HCT116 (cell line): ENCODE data around the gene ANKRD26. TPM values are rescaled to one million over a fixed set of nuclear protein-coding genes. Genes with fewer than 3 reads are reported as not detected.

Source experiments
- ATAC-seq: fragments of 200-7000 bp; cut with Tn5 transposase; 2 replicates; pipeline ENCODE4 v1.9.1; 2020; ENCODE audit warnings: mild to moderate bottlenecking, moderate library complexity
- BruUV-seq: library from RNA; stranded (reverse); fragments of 400-500 nt; replicated peaks from 2 replicates; lab custom pipeline; 2021; lab: Mats Ljungman, UMichigan
- CTCF ChIA-PET: fragments of 300-600 bp; sonication (Branson Sonifier 250); formaldehyde crosslinking; loops from one replicate; lab custom pipeline; 2021; ENCODE audit warnings: antibody characterized with exemption; lab: Charles Lee
- POLR2A ChIA-PET: fragments of 300-600, 350-600 bp; sonication (Branson Sonifier 250); formaldehyde crosslinking; loops from one replicate; lab custom pipeline; 2021; ENCODE audit warnings: antibody characterized with exemption; lab: Charles Lee
- RAD21 ChIA-PET, 2 experiments: fragments of 300-600 bp; sonication (Branson Sonifier 250); formaldehyde crosslinking; loops; one replicate each; lab custom pipeline; 2023; ENCODE audit warnings: low total read pairs in 2 of 2; ENCODE audit not compliant: uncharacterized antibody in 2 of 2, unreplicated experiment in 2 of 2, low non-redundant PET in 1 of 2; lab: Charles Lee
- DNase-seq: peaks from one replicate; pipeline ENCODE4 v3.0.0-alpha.2; 2010; ENCODE audit warnings: low read depth, low spot score
- H2AFZ ChIP-seq: fragments of 200-600 bp; shearing (Covaris generic), sonication (generic); 2 replicates; pipeline ENCODE4 v1.6.1; 2017; ENCODE audit warnings: low read depth, mixed run types, mixed read lengths, antibody characterized with exemption, low read length; ENCODE audit not compliant: poor library complexity, severe bottlenecking
- H3K27ac ChIP-seq: 2 replicates; pipeline ENCODE4 v1.5.1; 2012; ENCODE audit warnings: low read depth, low read length
- H3K27me3 ChIP-seq: fragments of 200-600 bp; sonication (generic); 2 replicates; pipeline ENCODE4 v1.6.1; 2016; ENCODE audit warnings: mixed run types, low read length, mixed read lengths; ENCODE audit not compliant: insufficient read depth
- H3K36me3 ChIP-seq, 2 experiments: fragments of 200-500 bp in 1 of 2; fragments of 200-600 bp in 1 of 2; sonication (Bioruptor generic) in 1 of 2; sonication (generic) in 1 of 2; 2 replicates each; pipeline versions ENCODE4 v1.5.1 to v1.6.1; 2014 to 2016; ENCODE audit warnings: low read length in 2 of 2, inconsistent platforms in 1 of 2, mixed read lengths in 1 of 2, mixed run types in 1 of 2; ENCODE audit not compliant: insufficient read depth in 2 of 2, control insufficient read depth in 1 of 2
- H3K4me1 ChIP-seq, 2 experiments: fragments of 200-600 bp in 1 of 2; sonication (generic) in 1 of 2; 2 replicates each; pipeline versions ENCODE4 v1.5.1 to v1.6.1; 2012 to 2017; ENCODE audit warnings: low read length in 2 of 2, inconsistent platforms in 1 of 2, mild to moderate bottlenecking in 1 of 2, mixed read lengths in 1 of 2, mixed run types in 1 of 2, moderate library complexity in 1 of 2; ENCODE audit not compliant: insufficient read depth in 2 of 2, control insufficient read depth in 1 of 2
- H3K4me2 ChIP-seq: fragments of 200-600 bp; sonication (generic); 2 replicates; pipeline ENCODE4 v1.6.1; 2017; ENCODE audit warnings: mixed run types, low read length, mixed read lengths
- H3K4me3 ChIP-seq, 2 experiments: fragments of 200-600 bp in 1 of 2; sonication (generic) in 1 of 2; replicated peaks in 1 of 2; 2 replicates each; pipeline ENCODE4 v1.5.1; 2011 to 2016; ENCODE audit warnings: low read length in 2 of 2, control low read depth in 1 of 2, low read depth in 1 of 2, mild to moderate bottlenecking in 1 of 2, mixed read lengths in 1 of 2, mixed run types in 1 of 2
- H3K79me2 ChIP-seq: fragments of 200-600 bp; sonication (generic); 2 replicates; pipeline ENCODE4 v1.6.1; 2017; ENCODE audit warnings: mild to moderate bottlenecking, mixed run types, low read length, moderate library complexity, mixed read lengths; ENCODE audit not compliant: insufficient read depth
- H3K9ac ChIP-seq: fragments of 200-600 bp; sonication (generic); 2 replicates; pipeline ENCODE4 v1.6.1; 2016; ENCODE audit warnings: low read length, mixed read lengths
- H3K9me2 ChIP-seq: fragments of 200-600 bp; sonication (generic), shearing (Covaris generic); 2 replicates; pipeline ENCODE4 v1.6.1; 2017; ENCODE audit warnings: mixed run types, mild to moderate bottlenecking, moderate library complexity; ENCODE audit not compliant: insufficient read depth
- H3K9me3 ChIP-seq, 2 experiments: fragments of 200-500 bp in 1 of 2; fragments of 200-600 bp in 1 of 2; sonication (Bioruptor generic) in 1 of 2; sonication (generic) in 1 of 2; 2 replicates each; pipeline ENCODE4 v1.6.1; 2014 to 2017; ENCODE audit warnings: low read length in 2 of 2, mixed read lengths in 2 of 2, inconsistent platforms in 1 of 2, low read depth in 1 of 2, mild to moderate bottlenecking in 1 of 2, mixed run types in 1 of 2, moderate library complexity in 1 of 2; ENCODE audit not compliant: control insufficient read depth in 1 of 2, insufficient read depth in 1 of 2
- H4K20me1 ChIP-seq: fragments of 200-600 bp; sonication (generic), shearing (Covaris generic); 2 replicates; pipeline ENCODE4 v1.6.1; 2017; ENCODE audit warnings: mixed run types, mild to moderate bottlenecking, moderate library complexity; ENCODE audit not compliant: insufficient read depth
- CBX3 ChIP-seq: IDR thresholded peaks from 2 replicates; pipeline ENCODE4 v1.6.1; 2012; ENCODE audit warnings: low read depth
- CEBPB ChIP-seq: IDR thresholded peaks from 2 replicates; pipeline ENCODE4 v1.6.1; 2012; ENCODE audit warnings: low read depth
- ELF1 ChIP-seq: IDR thresholded peaks from 2 replicates; pipeline ENCODE4 v1.6.1; 2012; ENCODE audit warnings: low read depth, borderline replicate concordance
- EZH2phosphoT487 ChIP-seq: fragments of 200-600 bp; IDR thresholded peaks from 2 replicates; pipeline ENCODE4 v1.6.1; 2018; ENCODE audit warnings: antibody characterized with exemption, borderline replicate concordance
- JUND ChIP-seq: IDR thresholded peaks from 2 replicates; pipeline ENCODE4 v1.6.1; 2012
- POLR2A ChIP-seq: IDR thresholded peaks from 2 replicates; pipeline ENCODE4 v1.7.0; 2011; ENCODE audit warnings: borderline replicate concordance; ENCODE audit not compliant: insufficient read depth, insufficient read length; ENCODE audit errors: extremely low read depth
- SIN3A ChIP-seq: IDR thresholded peaks from 2 replicates; pipeline ENCODE4 v1.6.1; 2012; ENCODE audit warnings: low read depth
- SP1 ChIP-seq: IDR thresholded peaks from 2 replicates; pipeline ENCODE4 v1.6.1; 2012; ENCODE audit warnings: low read depth
- SRF ChIP-seq: IDR thresholded peaks from 2 replicates; pipeline ENCODE4 v1.6.1; 2012; ENCODE audit warnings: low read depth
- ZBTB33 ChIP-seq: IDR thresholded peaks from 2 replicates; pipeline ENCODE4 v1.6.1; 2011; ENCODE audit warnings: mild to moderate bottlenecking, low read length, moderate library complexity; ENCODE audit not compliant: insufficient replicate concordance; ENCODE audit errors: extremely low read depth
- ZFX ChIP-seq: fragments of 450-650 bp; IDR thresholded peaks from 2 replicates; pipeline ENCODE4 v1.6.1; 2017
- intact Hi-C: fragments of 100-400 bp; cut with micrococcal nuclease; formaldehyde crosslinking; loops from 2 replicates; pipeline ENCODE4 v1.10.0; 2022
- total RNA-seq: library from RNA; stranded (reverse); gene quantifications from one replicate; pipeline ENCODE4 v1.2.1, GENCODE V29; 2021; ENCODE audit not compliant: unreplicated experiment
- TF ChIP-seq, protein P1 (sequence below), 3 experiments: fragments of 200-600 bp in 1 of 3; sonication (generic) in 1 of 3; IDR thresholded peaks in 2 of 3; conservative IDR thresholded peaks in 1 of 3; 2 replicates each; pipeline ENCODE4 v1.5.1; 2012 to 2017; ENCODE audit warnings: low read depth in 2 of 3, low read length in 2 of 3, antibody characterized with exemption in 1 of 3, borderline replicate concordance in 1 of 3, control low read depth in 1 of 3, mild to moderate bottlenecking in 1 of 3, mixed read lengths in 1 of 3, mixed run types in 1 of 3, moderate library complexity in 1 of 3; ENCODE audit not compliant: insufficient read depth in 1 of 3
- TF ChIP-seq, protein P2 (sequence below): IDR thresholded peaks from 2 replicates; pipeline ENCODE4 v1.6.1; 2012; ENCODE audit warnings: low read depth

The ANKRD26 gene
- total RNA-seq, 1 experiment from 2014 or later = 5.5 TPM

- no peak for TF ChIP-seq ZFX
- TF ChIP-seq SP1 = no peak
- TF ChIP-seq, all 23 proteins: peak for 0
These were observed 129.6 kb downstream of the ANKRD26 start (continued) for GRCh38 chr10:26970667-26971066.

- no TSS peak for BruUV-seq
- no peak for ATAC-seq
- POLR2A ChIA-PET = no interaction called here
These were observed 131.0 kb downstream of the ANKRD26 start for GRCh38 chr10:26969145-26969926.

DNA sequence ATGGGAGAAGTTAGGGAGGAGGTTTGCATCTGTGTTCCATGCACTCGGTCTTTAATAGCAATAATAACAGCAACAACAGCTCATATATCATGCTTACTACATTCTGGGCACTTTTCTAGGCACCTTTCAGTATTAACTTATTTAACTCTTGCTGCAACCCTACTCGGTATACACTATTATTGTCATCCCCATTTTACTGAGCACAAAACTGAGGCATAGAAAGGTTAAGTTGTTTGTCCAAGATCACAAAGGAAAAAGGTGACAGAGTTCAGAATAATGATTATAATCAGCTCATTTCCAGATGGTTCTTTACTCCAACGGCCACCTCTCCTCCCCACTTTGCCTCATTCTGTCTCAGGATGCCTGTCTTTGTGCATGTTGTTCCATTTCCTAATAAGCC is 137.5 kb downstream of the ANKRD26 start:
- CTCF ChIA-PET = no interaction called here
- H3K4me1 ChIP-seq = no peaks in the 10 kb centered on the region
- DNase-seq (no peak), ATAC-seq (no peak)
- H4K20me1 ChIP-seq = no peaks in the 10 kb centered on the region
- intact Hi-C loops = no loop called here
- H3K9me3 ChIP-seq = no peaks in the 10 kb centered on the region
- H2AFZ ChIP-seq = no peak overlapping the region
- no peak overlapping the region for H3K27ac ChIP-seq
- BruUV-seq = no TSS peak
- H3K27me3 ChIP-seq = no peaks in the 10 kb centered on the region
- no peak overlapping the region for H3K4me2 ChIP-seq
- no peak overlapping the region for H3K9ac ChIP-seq
- H3K4me3 ChIP-seq = no peak overlapping the region
- no peaks in the 10 kb centered on the region for H3K36me3 ChIP-seq
- POLR2A ChIA-PET = no interaction called here
- no peaks in the 10 kb centered on the region for H3K79me2 ChIP-seq
- no peaks in the 10 kb centered on the region for H3K9me2 ChIP-seq
- RAD21 ChIA-PET = no interaction called here
- no peak for TF ChIP-seq SP1
- no peak for TF ChIP-seq EZH2phosphoT487
- TF ChIP-seq ZBTB33 = no peak
- TF ChIP-seq, protein P1, sequence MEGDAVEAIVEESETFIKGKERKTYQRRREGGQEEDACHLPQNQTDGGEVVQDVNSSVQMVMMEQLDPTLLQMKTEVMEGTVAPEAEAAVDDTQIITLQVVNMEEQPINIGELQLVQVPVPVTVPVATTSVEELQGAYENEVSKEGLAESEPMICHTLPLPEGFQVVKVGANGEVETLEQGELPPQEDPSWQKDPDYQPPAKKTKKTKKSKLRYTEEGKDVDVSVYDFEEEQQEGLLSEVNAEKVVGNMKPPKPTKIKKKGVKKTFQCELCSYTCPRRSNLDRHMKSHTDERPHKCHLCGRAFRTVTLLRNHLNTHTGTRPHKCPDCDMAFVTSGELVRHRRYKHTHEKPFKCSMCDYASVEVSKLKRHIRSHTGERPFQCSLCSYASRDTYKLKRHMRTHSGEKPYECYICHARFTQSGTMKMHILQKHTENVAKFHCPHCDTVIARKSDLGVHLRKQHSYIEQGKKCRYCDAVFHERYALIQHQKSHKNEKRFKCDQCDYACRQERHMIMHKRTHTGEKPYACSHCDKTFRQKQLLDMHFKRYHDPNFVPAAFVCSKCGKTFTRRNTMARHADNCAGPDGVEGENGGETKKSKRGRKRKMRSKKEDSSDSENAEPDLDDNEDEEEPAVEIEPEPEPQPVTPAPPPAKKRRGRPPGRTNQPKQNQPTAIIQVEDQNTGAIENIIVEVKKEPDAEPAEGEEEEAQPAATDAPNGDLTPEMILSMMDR (IDR thresholded peaks at IDR 0.05 in 2 of 3, conservative IDR thresholded peaks at IDR 0.05 in 1 of 3; ENCODE audit: borderline replicate concordance in 1 of 3, insufficient read depth in 1 of 3, low read depth in 2 of 3, low read length in 2 of 3) = no peak
- TF ChIP-seq, protein P2, sequence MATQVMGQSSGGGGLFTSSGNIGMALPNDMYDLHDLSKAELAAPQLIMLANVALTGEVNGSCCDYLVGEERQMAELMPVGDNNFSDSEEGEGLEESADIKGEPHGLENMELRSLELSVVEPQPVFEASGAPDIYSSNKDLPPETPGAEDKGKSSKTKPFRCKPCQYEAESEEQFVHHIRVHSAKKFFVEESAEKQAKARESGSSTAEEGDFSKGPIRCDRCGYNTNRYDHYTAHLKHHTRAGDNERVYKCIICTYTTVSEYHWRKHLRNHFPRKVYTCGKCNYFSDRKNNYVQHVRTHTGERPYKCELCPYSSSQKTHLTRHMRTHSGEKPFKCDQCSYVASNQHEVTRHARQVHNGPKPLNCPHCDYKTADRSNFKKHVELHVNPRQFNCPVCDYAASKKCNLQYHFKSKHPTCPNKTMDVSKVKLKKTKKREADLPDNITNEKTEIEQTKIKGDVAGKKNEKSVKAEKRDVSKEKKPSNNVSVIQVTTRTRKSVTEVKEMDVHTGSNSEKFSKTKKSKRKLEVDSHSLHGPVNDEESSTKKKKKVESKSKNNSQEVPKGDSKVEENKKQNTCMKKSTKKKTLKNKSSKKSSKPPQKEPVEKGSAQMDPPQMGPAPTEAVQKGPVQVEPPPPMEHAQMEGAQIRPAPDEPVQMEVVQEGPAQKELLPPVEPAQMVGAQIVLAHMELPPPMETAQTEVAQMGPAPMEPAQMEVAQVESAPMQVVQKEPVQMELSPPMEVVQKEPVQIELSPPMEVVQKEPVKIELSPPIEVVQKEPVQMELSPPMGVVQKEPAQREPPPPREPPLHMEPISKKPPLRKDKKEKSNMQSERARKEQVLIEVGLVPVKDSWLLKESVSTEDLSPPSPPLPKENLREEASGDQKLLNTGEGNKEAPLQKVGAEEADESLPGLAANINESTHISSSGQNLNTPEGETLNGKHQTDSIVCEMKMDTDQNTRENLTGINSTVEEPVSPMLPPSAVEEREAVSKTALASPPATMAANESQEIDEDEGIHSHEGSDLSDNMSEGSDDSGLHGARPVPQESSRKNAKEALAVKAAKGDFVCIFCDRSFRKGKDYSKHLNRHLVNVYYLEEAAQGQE = no peak

More at GRCh38 chr10:26969145-26969926, 131.0 kb downstream of the ANKRD26 start:
- H3K79me2 ChIP-seq = no peaks in the 10 kb centered on the region
- H3K36me3 ChIP-seq = no peaks in the 10 kb centered on the region; a peak in 1 of 4 replicates
- CTCF ChIA-PET = no interaction called here
- no peak overlapping the region for H3K4me3 ChIP-seq
- H3K27me3 ChIP-seq = no peaks in the 10 kb centered on the region
- H3K4me2 ChIP-seq = no peak overlapping the region
- no peak for TF ChIP-seq ELF1
- TF ChIP-seq SIN3A = no peak
- TF ChIP-seq CBX3 = no peak
- no peak for TF ChIP-seq CEBPB
- TF ChIP-seq JUND = no peak
- no peak for TF ChIP-seq POLR2A
- TF ChIP-seq SRF = no peak
- no peaks in the 10 kb centered on the region for H3K9me3 ChIP-seq
- no peak for DNase-seq
- no peak overlapping the region for H2AFZ ChIP-seq
- H3K4me1 ChIP-seq = no peaks in the 10 kb centered on the region
- no peaks in the 10 kb centered on the region for H4K20me1 ChIP-seq
- intact Hi-C loops = no loop called here
- RAD21 ChIA-PET = no interaction called here
- H3K9me2 ChIP-seq = no peaks in the 10 kb centered on the region
- no peak overlapping the region for H3K27ac ChIP-seq
- no peak overlapping the region for H3K9ac ChIP-seq
